CD4-positive, CD25-positive, alpha-beta regulatory T cell (primary cell): ENCODE data around the gene SELENOF. TPM values are rescaled to one million over a fixed set of nuclear protein-coding genes. Genes with fewer than 3 reads are reported as not detected.
"Not testable (repeated sequence)": the region's sequence is repeated elsewhere in the genome, so short reads cannot be mapped to it uniquely, and the experiment has no call there.

Experiments
- ATAC-seq, 2 donors: fragments of 150-1000 bp; cut with Tn5 transposase; one replicate each; pipeline ENCODE4 v1.10.0; 2021; ENCODE audit warnings: low read depth in 2 of 2, moderate number of reproducible peaks in 2 of 2, moderate library complexity in 1 of 2
- DNase-seq, 3 donors: peaks; one replicate each; pipeline versions ENCODE4 v3.0.0 to v3.0.0-alpha.2; 2012 to 2022; ENCODE audit warnings: mixed read lengths in 1 of 3
- H3K27ac ChIP-seq: one replicate; pipeline ENCODE4 v1.7.0; 2013; ENCODE audit warnings: mild to moderate bottlenecking, low read length; ENCODE audit not compliant: insufficient read depth, poor library complexity, severe bottlenecking
- H3K27me3 ChIP-seq: one replicate; pipeline ENCODE4 v1.7.0; 2013; ENCODE audit warnings: low read length; ENCODE audit not compliant: control insufficient read depth, insufficient read depth
- H3K36me3 ChIP-seq: one replicate; pipeline ENCODE4 v1.7.0; 2013; ENCODE audit warnings: mild to moderate bottlenecking, low read length, moderate library complexity; ENCODE audit not compliant: control insufficient read depth, insufficient read depth
- H3K4me1 ChIP-seq: 2 replicates; pipeline ENCODE4 v1.7.0; 2013; ENCODE audit warnings: mild to moderate bottlenecking, low read length; ENCODE audit not compliant: insufficient read depth, control insufficient read depth, poor library complexity, severe bottlenecking
- H3K4me3 ChIP-seq: one replicate; pipeline ENCODE4 v1.7.0; 2013; ENCODE audit warnings: low read depth, mild to moderate bottlenecking, low read length, moderate library complexity
- H3K9me3 ChIP-seq, 2 experiments: 1 replicate in 1 of 2; 2 replicates in 1 of 2; pipeline ENCODE4 v1.7.0; 2013; ENCODE audit warnings: low read length in 2 of 2, mild to moderate bottlenecking in 1 of 2, moderate library complexity in 1 of 2; ENCODE audit not compliant: control insufficient read depth in 2 of 2
- H3K27ac Mint-ChIP-seq, 3 donors: one replicate each; pipeline ENCODE4 v1.8.0; 2020 to 2022; ENCODE audit warnings: mild to moderate bottlenecking in 3 of 3, mixed read lengths in 3 of 3, moderate library complexity in 2 of 3
- H3K27me3 Mint-ChIP-seq: one replicate; pipeline ENCODE4 v1.8.0; 2022; ENCODE audit warnings: mild to moderate bottlenecking, mixed read lengths
- H3K36me3 Mint-ChIP-seq: one replicate; pipeline ENCODE4 v1.8.0; 2020; ENCODE audit warnings: mixed read lengths
- H3K4me1 Mint-ChIP-seq, 4 donors: one replicate each; pipeline ENCODE4 v1.8.0; 2020 to 2022; ENCODE audit warnings: mixed read lengths in 4 of 4, mild to moderate bottlenecking in 1 of 4
- H3K4me3 Mint-ChIP-seq, 4 donors: one replicate each; pipeline ENCODE4 v1.8.0; 2020 to 2022; ENCODE audit warnings: mild to moderate bottlenecking in 4 of 4, mixed read lengths in 4 of 4, moderate library complexity in 3 of 4
- H3K9me3 Mint-ChIP-seq, 7 donors: one replicate each; pipeline ENCODE4 v1.8.0; 2020 to 2022; ENCODE audit warnings: mixed read lengths in 7 of 7, mild to moderate bottlenecking in 3 of 7, moderate library complexity in 2 of 7
- polyA plus RNA-seq, 4 donors: library from polyadenylated mRNA; unstranded; fragments of 300-500 nt; fragmentation: Illumina TruSeq; gene quantifications; one replicate each; pipeline ENCODE4 v1.2.3, GENCODE V29; 2021
- total RNA-seq: library from RNA; stranded (reverse); gene quantifications from one replicate; pipeline ENCODE4 v1.2.3, GENCODE V29; 2022

SELENOF gene
- total and polyA plus RNA-seq, 5 donors from 2014 or later = 128 to 322 (median 295) TPM

DNA sequence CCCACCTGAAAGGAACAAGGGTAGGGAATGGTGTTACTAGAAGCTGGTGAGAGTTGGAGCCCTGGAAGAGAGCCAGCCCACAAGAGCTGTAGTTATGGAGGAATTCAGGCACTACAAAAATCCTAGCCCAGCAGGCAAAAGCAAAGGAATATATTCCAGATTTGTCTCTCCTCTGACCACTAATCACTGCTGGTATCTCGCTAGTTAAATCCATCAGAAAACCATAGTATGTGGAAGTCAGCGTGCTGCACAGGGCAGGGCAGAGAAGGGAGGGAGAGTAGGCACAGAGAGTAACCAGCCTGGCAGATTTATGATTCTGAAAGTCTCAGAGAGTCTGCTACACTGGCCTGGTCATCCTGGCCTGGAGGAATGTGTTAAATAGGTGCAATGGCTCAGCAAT lies 88.6 kb downstream of the SELENOF start:
- Mint-ChIP-seq H3K4me3 (no peak overlapping the region), H3K36me3 (no peaks in the 10 kb centered on the region), H3K4me1 (peaks cover 0 to 2% (median 0%) of the 10 kb centered on the region in 4 donors), H3K27me3 (peaks cover 7% of the 10 kb centered on the region), H3K9me3 (no peaks in the 10 kb centered on the region), H3K27ac (no peak overlapping the region)
- Histone ChIP-seq H3K27me3 (no peaks in the 10 kb centered on the region), H3K9me3 (no peaks in the 10 kb centered on the region), H3K36me3 (no peaks in the 10 kb centered on the region), H3K4me3 (no peak overlapping the region), H3K4me1 (no peaks in the 10 kb centered on the region), H3K27ac (no peak overlapping the region)
- DNase-seq (no peak), ATAC-seq (no peak)

DNA sequence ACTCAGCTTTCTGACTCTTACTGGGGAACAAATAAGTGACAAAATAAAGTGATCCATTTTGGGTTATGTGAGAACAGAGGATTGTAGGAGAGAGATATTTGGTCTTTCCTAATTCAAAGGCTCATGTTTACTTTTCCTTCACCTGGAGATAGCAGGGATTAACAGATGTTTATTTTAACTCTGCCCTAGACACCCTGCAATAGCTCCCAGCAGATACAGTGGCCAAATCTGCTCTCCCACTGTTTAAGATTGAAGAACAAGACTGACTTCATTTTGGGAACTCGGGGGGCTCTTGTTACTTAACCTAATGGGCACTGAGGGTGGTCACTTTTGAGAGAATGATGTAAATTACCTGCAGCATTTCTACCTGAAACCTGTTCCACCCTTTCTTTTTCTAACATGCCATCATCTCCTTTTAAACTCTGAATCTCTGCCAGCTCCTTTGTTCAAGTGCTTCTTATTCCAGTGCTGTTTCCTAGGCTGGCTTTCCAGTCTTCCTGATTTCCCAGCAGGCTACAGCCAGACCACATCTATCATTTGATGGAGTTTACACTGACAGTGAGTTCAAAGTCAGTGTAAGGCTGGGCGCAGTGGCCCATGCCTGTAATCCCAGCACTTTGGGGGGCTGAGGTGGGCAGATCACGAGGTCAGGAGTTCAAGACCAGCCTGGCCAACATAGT lies 90.0 kb downstream of the SELENOF start:
- no peaks in the 10 kb centered on the region for H3K9me3 ChIP-seq
- Mint-ChIP-seq H3K9me3 (no peaks in the 10 kb centered on the region), H3K27ac (no peak overlapping the region), H3K36me3 (no peaks in the 10 kb centered on the region), H3K4me1 (peaks cover 0 to 2% (median 0%) of the 10 kb centered on the region in 4 donors), H3K27me3 (peaks cover 7% of the 10 kb centered on the region), H3K4me3 (no peak overlapping the region)
- H3K27ac ChIP-seq = no peak overlapping the region
- H3K4me1 ChIP-seq = no peaks in the 10 kb centered on the region
- DNase-seq (no peak), ATAC-seq (no peak)
- H3K36me3 ChIP-seq = no peaks in the 10 kb centered on the region
- no peaks in the 10 kb centered on the region for H3K27me3 ChIP-seq
- H3K4me3 ChIP-seq = no peak overlapping the region

DNA sequence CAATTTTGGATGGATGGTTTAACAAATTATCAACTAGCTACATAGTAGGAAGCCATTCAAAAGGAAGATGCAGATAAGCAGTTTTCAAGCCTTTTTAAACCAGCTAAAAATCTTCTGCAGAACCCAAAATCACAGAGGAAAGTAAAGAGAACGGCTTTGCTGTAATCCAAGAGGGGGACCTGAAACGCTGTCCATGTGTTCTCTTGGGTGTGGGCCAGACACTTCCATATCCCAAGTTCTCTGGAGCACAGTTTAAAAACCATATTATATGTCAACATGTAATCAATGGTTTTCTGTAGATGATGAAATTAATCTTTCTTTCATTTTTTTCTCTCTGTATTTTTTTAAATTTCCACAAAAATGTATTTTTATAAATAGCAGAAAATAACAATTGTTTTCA lies 90.5 kb downstream of the SELENOF start:
- DNase-seq = no peak

DNA sequence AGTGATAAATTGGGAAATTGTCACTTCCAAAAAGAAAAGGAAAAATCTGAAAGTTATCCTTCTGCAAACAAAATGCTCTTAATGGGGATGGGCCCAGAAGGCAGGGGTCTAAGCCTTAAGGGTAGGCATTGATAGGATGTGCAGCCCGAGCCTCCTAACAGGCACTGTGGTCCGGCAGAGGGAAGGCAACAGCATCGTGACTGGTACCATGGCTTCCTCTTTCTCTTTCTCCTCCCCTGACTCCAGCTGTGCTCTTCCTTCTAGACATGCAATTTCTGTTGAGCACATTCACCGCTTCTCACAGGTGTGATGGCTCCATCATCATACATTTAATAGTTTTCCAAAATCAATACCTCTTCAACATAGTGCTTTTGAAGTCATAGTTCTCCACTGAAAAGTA lies 91.5 kb downstream of the SELENOF start:
- Histone ChIP-seq H3K27me3 (no peaks in the 10 kb centered on the region), H3K4me3 (no peak overlapping the region), H3K9me3 (no peaks in the 10 kb centered on the region), H3K4me1 (no peaks in the 10 kb centered on the region), H3K27ac (no peak overlapping the region), H3K36me3 (no peaks in the 10 kb centered on the region)
- no peak overlapping the region for H3K4me3 Mint-ChIP-seq
- DNase-seq (no peak), ATAC-seq (no peak)
- H3K36me3 Mint-ChIP-seq = no peaks in the 10 kb centered on the region
- peaks cover 7% of the 10 kb centered on the region for H3K27me3 Mint-ChIP-seq
- no peaks in the 10 kb centered on the region for H3K9me3 Mint-ChIP-seq
- no peaks in the 10 kb centered on the region for H3K4me1 Mint-ChIP-seq
- no peak overlapping the region for H3K27ac Mint-ChIP-seq

More for the DNA sequence above, 90.5 kb downstream of the SELENOF start:
- H3K4me1 ChIP-seq = no peaks in the 10 kb centered on the region
- no peaks in the 10 kb centered on the region for H3K36me3 ChIP-seq
- no peak overlapping the region for H3K4me3 Mint-ChIP-seq
- no peaks in the 10 kb centered on the region for H3K36me3 Mint-ChIP-seq
- H3K9me3 Mint-ChIP-seq = no peaks in the 10 kb centered on the region
- H3K4me3 ChIP-seq = no peak overlapping the region
- H3K27me3 Mint-ChIP-seq = peaks cover 7% of the 10 kb centered on the region
- peaks cover 0 to 2% (median 0%) of the 10 kb centered on the region in 4 donors for H3K4me1 Mint-ChIP-seq
- H3K27me3 ChIP-seq = no peaks in the 10 kb centered on the region
- no peak for ATAC-seq
- H3K27ac Mint-ChIP-seq = no peak overlapping the region
- H3K9me3 ChIP-seq = no peaks in the 10 kb centered on the region
- H3K27ac ChIP-seq = no peak overlapping the region

DNA sequence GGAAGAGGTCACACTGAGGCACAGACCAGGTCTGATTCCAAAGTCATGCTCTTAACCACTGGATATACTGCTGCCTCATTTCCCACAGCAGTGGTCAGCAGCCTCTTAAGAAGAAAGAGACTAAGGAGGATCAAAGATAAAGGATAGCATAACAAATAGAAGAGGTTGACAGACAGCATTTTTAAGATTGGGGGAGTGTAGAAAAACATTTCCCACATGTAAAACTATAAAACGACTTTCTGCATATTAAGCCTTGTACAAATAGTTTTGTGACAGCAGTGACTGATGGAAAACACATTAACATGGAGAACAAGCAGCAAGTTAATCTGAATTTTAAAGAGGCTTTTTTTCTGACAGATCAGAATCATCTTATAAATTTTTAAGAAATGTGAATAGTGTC lies 92.0 kb downstream of the SELENOF start:
- no peaks in the 10 kb centered on the region for H3K9me3 ChIP-seq
- H3K4me1 Mint-ChIP-seq = peaks cover 0 to 2% (median 0%) of the 10 kb centered on the region in 4 donors
- no peaks in the 10 kb centered on the region for H3K36me3 ChIP-seq
- no peaks in the 10 kb centered on the region for H3K4me1 ChIP-seq
- H3K27me3 ChIP-seq = no peaks in the 10 kb centered on the region
- H3K4me3 ChIP-seq = no peak overlapping the region
- no peak overlapping the region for H3K27ac ChIP-seq
- no peaks in the 10 kb centered on the region for H3K36me3 Mint-ChIP-seq
- H3K27ac Mint-ChIP-seq = no peak overlapping the region
- no peak overlapping the region for H3K4me3 Mint-ChIP-seq
- DNase-seq (no peak), ATAC-seq (no peak)
- H3K9me3 Mint-ChIP-seq = peaks cover 0 to under 1% (median 0%) of the 10 kb centered on the region in 7 donors
- peaks cover 7% of the 10 kb centered on the region for H3K27me3 Mint-ChIP-seq

DNA sequence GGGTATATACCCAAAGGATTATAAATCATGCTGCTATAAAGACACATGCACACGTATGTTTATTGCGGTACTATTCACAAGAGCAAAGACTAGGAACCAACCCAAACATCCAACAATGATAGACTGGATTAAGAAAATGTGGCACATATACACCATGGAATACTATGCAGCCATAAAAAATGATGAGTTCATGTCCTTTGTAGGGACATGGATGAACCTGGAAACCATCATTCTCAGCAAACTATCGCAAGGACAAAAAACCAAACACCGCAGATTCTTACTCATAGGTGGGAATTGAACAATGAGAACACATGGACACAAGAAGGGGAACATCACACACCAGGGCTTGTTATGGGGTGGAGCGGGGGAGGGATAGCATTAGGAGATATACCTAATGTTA lies 94.0 kb downstream of the SELENOF start:
- not testable (repeated sequence) for DNase-seq, ATAC-seq, H3K27ac ChIP-seq, H3K9me3 Mint-ChIP-seq, H3K4me3 Mint-ChIP-seq, H3K36me3 Mint-ChIP-seq, H3K4me1 Mint-ChIP-seq, H3K9me3 ChIP-seq, H3K36me3 ChIP-seq, H3K27ac Mint-ChIP-seq, H3K27me3 ChIP-seq, H3K4me3 ChIP-seq, H3K4me1 ChIP-seq
- H3K27me3 Mint-ChIP-seq = peaks cover 11% of the 10 kb centered on the region

DNA sequence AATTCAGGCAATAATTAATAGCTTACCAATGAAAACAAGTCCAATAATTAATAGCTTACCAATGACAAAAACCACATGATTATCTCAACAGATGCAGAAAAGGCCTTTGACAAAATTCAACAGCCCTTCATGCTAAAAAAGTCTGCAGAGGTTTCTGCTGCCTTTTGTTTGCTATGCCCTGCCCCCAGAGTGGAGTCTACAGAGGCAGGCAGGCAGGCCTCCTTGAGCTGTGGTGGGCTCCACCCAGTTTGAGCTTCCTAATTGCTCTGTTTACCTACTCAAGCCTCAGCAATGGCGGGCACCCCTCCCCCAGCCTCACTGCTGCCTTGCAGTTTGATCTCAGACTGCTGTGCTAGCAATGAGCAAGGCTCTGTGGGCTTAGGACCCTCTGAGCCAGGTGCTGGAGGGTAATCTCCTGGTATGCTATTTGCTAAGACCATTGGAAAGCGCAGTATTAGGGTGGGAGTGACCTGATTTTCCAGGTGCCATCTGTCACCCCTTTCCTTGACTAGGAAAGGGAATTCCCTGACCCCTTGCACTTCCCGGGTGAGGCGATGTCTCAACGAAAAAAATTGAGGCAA lies 96.6 kb downstream of the SELENOF start:
- not testable (repeated sequence) for H3K9me3 ChIP-seq, H3K27me3 ChIP-seq, H3K27ac Mint-ChIP-seq, H3K4me3 Mint-ChIP-seq, H3K36me3 ChIP-seq, H3K27ac ChIP-seq, H3K9me3 Mint-ChIP-seq, ATAC-seq, H3K36me3 Mint-ChIP-seq, H3K4me1 ChIP-seq, H3K4me3 ChIP-seq, DNase-seq, H3K4me1 Mint-ChIP-seq
- H3K27me3 Mint-ChIP-seq = peaks cover 20% of the 10 kb centered on the region

DNA sequence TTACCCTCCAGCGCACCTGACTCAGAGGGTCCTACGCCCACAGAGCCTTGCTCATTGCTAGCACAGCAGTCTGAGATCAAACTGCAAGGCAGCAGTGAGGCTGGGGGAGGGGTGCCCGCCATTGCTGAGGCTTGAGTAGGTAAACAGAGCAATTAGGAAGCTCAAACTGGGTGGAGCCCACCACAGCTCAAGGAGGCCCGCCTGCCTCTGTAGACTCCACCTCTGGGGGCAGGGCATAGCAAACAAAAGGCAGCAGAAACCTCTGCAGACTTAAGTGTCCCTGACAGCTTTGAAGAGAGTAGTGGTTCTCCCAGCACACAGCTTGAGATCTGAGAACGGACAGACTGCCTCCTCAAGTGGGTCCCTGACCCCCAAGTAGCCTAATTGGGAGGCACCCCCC lies 99.8 kb downstream of the SELENOF start:
- not testable (repeated sequence) for H3K27ac Mint-ChIP-seq, H3K27me3 ChIP-seq, H3K36me3 Mint-ChIP-seq, H3K4me3 Mint-ChIP-seq, H3K9me3 Mint-ChIP-seq, ATAC-seq, H3K36me3 ChIP-seq, H3K4me3 ChIP-seq, DNase-seq, H3K9me3 ChIP-seq, H3K4me1 ChIP-seq, H3K4me1 Mint-ChIP-seq, H3K27ac ChIP-seq
- peaks cover 17% of the 10 kb centered on the region for H3K27me3 Mint-ChIP-seq
